GM21360 (cell line): ENCODE measurements around the gene EPHX1.
"Not testable (repeated sequence)": the region's sequence is repeated elsewhere in the genome, so short reads cannot be mapped to it uniquely, and the experiment has no call there.

Experiments
- ATAC-seq: cut with Tn5 transposase; IDR thresholded peaks from one replicate; pipeline ENCODE4 v1.9.1; 2021; ENCODE audit warnings: mild to moderate bottlenecking, moderate library complexity; ENCODE audit not compliant: unreplicated experiment

The EPHX1 gene

DNA sequence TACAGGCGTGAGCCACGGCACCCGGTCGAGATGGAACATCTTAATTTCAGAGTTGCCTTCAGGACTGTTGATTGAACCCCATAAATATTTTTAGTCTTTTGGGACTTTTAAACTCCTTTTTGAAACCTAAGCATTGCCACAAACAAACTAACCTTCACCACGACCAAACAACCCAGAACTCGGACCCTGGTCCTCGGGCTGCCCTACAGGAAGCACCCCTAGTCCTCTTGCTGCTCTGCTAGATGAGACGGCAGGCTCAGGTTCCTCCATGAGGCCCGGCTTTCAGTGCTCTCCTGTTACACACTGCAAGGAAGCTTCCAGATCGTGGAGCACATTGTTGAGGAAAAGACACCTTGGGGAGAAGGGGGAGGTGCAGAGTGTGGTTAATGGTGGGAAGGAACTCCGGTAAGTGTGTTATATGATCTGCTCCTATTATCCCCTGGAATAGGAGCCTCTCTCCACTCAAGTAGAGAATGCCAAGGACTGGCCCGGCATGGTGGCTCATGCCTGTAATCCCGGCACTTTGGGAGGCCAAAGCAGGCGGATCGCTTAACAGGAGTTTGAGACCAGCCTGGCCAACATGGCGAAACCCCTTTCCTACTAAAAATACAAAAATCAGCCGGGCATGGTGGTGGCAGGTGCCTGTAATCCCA lies 5.7 kb downstream of the EPHX1 start:
- ATAC-seq, result no peak

DNA sequence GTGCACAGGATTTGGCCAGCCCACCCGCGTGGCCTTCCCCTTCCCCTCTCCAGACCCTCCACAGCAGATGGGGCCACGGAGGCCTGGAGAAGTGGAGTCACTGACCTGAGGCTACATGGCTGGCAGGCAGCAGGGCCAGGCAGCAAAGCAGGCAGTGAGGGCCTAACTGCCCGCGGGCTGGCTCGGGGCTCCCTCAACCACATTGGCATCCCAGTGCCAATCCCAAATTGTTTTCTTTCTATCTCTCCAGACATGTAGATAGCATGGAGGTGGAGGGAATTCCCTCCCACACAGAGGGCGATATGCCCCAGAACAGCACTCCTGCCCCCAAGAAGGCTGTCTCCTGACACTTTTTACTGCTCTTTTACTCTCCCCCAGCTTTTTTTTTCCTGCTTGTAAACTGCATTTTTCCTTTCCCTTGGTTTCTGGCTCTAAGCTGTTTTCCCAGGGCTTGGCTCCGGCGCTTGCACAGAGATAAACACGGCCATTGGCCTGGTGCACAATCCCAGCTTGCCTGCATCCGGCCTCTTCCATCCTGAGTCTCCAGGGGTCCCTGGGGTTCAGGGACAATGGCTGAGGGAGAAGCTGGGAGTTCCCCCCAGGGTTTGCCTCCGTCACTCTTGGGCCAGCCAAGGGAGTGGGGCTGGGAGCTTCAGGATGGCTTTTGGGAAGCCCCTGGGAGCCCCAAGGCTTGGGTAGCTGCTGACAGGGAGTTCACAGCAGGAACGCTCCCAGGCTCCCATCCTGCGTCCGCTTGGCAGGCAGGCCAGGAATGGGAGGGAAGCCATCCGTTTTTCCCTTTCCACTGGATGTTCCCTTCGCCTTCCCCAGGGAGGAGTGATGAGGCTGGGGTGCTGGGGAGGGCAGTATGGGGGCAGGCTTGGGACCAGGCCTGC lies 7.0 kb downstream of the EPHX1 start:
- ATAC-seq, result no peak

DNA sequence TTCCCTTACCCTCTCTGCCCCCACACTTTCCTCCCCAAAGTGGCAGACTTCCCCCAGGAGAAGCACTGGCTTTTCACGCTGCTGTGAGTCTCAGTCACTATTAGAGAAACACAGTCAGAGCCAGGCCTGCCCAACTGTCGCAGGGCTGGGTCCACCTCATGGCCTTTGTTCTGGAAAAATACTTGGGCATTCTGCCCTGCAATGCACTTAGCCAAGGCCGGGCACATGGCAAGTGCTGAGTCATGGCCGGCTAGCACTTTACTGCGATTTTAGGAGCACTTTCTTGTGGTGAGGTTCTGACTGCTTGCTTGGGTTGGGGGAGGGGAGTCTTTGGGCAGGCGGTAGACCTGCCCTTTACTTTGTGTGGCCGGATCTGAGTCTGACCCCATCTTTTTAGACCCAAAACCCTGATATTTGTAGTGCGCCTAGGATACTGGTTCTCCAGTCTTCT lies 7.7 kb downstream of the EPHX1 start:
- ATAC-seq, result no peak

DNA sequence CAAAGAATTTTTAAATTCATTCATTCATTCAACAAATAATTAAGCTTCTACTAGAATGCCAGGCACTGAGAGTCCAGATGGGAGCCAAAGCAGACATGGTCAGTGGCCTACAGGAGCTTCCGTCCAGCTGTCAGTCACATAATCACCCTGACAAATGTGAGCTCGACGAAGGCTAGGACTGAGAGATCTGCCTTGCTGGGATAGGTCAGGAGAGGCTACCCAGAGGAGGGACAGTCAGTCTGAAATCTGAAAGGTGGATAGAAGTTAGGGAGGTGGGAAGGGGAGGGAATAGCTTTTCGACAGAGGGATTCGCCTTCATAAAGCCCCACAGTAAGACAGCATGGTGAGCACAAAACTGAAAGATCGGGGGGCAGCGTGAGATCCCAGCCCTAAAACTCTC lies 8.3 kb downstream of the EPHX1 start:
- ATAC-seq, result no peak

DNA sequence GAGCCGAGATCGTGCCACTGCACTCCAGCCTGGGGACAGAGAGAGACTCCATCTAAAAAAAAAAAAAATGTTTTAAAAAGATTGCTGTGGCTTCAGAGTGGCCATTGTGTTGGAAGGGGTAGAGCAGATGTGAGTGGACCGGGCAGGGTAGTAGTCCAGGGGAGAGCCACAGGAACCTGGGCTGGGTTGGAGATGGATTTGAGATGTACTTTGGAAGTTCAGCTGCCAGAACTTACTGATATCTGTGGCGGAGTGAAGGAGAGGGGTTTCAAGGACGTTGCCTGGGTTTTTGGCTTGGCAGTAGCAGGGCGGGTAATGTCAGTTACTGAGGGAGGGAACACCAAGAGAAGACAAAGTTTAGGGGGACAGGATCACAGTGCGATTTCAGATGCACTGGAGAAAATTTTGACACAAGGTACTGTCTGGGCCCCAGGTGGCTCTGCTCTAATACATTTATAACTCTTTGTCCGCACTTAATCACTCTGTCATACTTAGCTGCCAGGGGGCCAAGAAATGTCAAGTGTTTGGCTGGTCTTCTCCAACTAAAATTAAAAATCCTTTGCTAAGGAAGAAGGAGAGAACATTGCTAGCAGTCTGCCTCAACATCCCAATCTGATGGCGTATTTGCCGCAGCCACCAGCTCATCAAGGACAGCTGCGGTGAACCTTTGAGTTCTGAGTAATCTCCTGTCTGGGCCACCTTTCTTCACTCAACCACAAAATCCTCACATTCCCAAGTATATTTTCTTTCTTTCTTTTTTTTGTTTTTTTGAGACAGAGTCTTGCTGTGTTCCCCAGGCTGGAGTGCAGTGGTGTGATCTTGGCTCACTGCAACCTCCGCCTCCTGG lies 9.6 kb downstream of the EPHX1 start:
- ATAC-seq, result no peak

DNA sequence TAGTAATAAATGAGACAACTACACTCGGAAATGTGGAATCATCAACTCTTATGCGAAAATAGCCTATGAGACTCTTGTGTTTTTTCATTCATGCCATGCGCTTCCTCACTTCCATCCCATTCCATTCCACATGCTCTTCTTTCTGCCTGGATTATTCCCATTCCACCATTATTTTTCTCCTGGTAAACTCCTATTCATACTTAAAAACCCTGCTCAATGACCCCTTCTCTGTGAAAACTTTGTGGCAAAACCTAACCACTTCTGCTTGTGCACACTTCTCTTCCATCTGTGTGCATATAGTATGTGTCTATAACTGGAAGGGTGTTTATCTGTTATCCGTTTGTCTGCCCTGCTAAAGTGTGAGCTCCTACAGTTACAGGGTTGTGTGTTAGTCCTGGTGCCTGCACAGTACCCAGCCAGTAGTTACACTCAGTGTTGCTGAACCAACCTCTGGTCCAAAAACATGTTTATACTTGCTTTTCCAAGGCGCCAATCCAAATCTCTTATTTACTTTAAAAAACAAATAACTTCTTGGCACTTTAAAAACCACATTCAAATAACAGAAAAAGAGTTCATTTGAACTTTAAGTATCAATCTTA lies 10.7 kb downstream of the EPHX1 start:
- no peak for ATAC-seq

DNA sequence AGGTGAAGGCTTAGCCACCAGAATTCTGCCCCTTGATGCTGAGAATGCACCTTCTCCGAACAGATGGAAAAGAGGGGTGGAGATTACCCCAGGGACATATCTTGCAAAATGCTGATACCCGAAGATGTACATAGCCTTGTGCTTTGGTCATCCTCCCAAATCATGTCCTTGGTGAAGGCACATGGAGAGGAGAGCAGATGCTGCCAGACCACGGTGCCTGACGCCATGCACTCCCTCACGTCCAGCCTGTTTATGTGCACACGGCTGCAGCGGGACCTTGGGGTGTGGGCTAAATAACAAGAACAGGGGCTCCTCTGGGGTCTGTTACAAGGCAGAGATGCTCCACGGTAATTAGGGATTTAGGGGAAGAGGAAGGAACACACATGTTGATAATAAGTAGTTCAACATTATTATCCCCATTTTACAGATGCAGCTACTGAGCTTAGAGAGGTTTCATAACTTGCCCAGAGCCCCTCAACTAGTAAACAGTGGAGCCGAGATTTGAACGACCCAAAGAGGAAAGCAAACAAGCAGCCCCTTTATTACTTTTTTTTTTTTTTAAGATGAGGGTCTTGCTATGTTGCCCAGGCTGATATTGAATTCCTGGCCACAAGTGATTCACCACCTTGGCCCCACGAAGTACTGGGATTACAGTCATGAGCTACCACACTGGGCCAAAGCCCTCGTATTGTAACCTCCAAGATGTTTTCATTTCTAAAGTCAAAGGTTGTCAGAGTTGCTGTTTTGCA lies 12.9 kb downstream of the EPHX1 start:
- ATAC-seq, result no peak

DNA sequence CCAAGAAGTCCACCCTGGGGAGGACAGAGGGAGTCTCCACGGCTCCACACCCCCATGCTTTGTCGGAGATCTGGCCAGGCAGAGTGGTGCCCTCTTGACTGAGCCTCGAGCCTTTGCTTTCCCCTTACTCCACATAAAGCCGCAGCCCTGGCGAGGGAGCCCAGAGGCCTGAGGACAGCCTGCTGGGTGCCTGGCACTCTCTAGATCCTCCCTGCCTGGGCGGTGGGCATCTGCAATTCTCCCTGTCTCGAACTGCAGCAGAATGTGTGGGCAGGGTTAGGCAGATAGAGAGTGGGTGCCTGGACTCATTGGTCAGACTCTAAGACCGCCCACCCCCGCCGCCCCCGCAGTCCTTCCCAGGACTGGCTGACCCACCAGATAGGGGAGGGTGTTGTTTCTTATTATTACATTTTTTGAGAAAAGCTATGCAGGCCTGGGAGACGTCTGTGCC lies 13.9 kb downstream of the EPHX1 start:
- ATAC-seq, result no peak

DNA sequence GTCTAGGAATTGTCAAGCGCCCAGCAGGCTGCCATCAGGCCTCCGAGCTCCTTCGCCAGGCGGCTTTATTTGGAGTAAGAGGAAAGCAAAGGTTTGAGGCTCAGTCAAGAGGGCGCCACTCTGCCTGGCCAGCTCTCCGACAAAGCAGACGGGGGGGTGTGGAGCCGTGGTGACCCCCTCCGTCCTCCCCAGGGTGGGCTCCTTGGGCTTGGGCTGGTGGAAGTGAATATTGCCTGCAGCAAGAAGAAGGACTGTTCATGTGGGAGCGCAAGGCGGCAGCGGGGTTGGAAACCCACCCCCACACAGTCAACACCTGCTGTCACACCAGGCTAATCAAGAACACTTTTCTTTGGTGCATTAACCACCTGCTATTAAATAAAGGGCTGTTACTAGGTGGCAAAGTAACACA lies 14.6 kb downstream of the EPHX1 start:
- ATAC-seq, result no peak

DNA sequence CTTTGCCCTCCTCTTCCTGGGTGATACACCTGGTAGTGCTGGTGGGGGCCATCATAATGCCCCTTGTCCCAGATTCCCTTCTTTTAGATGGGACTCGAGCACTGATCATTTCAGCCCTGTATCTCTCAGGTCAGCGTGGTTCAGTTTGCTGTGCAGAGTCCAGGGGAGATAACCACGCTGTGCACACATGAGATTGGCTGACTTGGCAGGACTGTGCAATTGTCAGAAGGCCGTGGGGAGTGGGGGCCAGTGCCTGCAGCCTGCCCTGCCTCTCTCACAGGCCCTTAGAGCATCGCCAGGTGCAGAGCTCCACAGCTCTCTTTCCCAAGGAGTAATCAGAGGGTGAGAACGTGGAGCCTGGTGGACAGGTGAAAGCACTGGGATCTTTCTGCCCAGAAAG lies 15.2 kb downstream of the EPHX1 start:
- no peak for ATAC-seq

DNA sequence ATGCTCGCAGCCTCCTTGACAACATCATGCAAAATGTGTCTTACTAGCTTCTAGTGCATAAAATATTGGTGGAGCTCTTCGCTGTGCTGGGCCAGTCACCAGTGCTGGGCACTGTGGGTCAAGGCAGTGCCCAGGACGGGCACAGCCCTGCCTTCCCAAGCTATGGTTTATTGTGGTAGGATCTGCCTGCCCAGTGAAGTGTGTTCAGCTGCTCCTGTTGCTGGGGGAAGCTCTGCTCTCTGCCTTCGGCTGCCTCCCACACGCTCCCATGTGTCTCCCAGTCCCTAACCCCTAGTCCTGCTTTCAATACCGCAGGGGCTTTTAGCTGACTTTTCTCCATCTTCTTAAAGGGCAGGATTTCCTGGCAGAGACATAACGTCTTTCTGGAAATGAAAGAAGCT lies 15.7 kb downstream of the EPHX1 start:
- ATAC-seq, result no peak

DNA sequence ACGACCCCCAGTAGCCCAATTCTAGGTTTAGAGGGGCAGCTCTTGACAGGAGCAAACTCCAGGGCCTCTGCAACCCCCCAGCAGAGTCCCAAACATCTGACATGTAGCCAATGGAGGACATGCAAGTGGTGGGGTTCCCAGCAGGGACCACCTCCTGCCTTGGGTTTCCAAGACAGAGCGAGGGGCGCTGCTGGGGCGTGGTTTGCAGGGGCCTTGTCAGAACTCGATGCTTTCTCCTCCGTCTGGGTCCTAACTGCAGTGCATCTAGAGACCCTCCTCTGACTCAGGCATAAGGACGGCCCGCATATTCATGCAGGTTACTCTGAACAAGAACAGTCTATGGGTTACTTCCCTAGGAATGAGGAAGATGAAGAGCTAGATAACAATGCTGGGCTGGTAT lies 17.2 kb downstream of the EPHX1 start:
- no peak for ATAC-seq

DNA sequence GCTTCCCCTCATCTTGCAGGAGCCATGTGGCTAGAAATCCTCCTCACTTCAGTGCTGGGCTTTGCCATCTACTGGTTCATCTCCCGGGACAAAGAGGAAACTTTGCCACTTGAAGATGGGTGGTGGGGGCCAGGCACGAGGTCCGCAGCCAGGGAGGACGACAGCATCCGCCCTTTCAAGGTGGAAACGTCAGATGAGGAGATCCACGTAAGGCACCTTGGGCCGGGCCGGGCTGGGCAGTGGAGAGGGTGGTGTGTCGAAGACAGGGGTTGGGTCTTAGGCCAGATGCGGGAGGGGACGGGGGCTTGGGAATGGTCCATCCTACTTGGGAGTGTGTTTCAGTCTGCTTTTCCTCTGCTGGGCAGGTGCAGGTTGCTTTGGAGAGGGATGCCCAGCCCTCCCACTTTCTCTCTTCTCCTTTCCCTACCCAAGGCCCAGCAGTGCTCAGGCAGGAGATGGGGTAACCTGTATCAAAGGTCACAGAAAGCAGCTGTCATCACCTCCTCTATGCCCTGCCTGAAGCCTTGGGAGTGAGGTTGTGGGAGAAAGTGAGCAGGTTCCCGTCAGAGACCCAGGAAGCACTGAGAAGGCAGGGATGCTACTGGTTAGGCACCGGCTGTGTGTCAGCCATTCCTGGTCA lies 18.9 kb downstream of the EPHX1 start:
- ATAC-seq, result no peak

DNA sequence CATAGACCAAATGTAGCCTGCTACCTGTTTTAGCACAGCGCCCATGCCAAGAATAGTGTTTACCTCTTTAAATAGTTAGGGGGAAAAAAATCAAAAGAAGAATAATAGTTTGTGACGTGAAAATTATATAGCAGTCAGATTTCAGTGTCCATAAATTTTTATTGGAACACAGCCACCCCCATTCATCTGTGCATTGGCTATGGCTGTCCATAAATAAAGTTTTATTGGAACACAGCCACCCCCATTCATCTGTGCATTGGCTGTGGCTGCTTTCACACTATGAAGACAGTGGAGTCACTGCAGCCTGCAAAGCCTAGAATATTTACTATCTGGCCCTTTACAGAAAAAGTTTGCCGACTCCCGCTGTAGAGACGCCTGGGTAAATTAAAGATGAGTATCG lies 20.9 kb downstream of the EPHX1 start:
- no peak for ATAC-seq

DNA sequence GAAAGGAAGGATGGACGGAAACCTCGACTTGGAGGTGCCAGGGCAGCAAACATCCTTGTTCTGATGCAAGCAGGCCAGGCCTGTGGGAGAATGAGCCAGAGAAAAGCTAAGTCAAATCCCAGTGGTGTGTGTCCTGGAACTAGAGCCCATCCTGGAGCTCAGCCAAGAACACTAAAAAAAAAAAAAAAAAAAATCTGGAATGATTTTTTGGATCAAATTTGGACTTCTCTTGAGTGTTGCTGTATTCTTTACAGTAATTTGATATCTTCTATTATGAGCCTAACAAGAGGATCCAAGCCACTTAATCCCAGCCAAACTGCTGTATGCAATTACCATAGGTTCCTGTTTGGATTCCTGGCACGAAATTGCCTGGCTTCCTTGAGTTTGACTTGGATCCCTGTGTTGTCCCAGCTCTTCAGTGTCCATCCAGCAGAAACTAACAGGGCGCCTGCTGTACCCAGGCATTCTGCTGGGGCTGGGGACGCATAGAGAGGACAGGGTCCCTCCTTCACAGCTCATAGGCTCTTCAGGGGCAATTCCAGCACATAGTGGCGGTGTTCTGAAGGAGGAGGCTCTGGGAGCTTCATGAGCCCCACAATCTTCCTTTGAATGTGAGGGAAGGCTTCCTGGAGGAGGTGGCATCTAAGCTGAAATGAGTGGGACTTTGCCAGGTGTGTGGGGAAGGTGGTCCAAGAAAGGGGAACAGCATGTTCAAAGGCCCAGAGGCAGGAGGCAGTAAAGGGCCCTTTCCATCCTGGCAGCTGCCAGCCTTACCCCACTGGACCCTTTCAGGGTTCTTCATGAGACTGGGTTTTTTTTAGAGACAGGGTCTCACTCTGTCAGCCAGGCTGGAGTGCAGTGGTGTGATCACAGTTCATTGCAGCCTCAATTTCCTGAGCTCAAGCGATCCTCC lies 24.7 kb downstream of the EPHX1 start:
- no peak for ATAC-seq

DNA sequence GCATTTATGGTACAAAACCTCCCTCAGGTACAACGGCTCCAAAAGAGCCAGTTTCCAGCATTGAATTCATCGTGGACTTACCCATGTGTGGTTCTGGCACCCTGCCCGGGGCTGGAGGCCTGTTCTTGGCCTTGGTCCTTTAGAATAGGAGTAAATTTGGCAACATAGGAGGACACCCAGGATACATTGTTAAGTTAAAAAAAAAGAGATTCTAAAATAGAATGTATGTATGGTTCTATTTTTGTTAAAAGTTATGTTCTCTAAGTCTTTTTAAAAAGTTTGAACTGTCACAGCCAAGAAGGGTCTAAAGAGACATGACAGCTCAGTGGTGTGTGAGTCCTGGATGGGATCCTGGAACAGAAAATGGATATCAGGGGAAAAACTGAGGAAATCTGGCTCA lies 25.9 kb downstream of the EPHX1 start:
- no peak for ATAC-seq

DNA sequence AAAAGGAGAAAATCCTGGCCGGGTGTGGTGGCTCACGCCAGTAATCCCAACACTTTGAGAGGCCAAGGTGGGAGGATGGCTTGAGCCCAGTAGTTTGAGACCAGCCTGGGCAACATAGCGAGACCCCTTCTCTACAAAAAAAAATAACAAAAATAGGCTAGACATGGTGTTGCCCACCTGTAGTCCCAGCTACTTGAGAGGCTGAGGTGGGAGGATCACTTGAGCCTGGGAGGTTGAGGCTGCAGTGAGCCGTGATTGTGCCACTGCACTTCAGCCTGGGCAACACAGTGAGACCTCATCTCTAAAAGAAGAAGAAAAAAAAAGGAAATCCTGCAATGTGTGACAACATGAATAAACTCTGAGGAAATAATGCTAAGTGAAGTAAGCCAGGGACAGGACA lies 26.4 kb downstream of the EPHX1 start:
- not testable (repeated sequence) for ATAC-seq

DNA sequence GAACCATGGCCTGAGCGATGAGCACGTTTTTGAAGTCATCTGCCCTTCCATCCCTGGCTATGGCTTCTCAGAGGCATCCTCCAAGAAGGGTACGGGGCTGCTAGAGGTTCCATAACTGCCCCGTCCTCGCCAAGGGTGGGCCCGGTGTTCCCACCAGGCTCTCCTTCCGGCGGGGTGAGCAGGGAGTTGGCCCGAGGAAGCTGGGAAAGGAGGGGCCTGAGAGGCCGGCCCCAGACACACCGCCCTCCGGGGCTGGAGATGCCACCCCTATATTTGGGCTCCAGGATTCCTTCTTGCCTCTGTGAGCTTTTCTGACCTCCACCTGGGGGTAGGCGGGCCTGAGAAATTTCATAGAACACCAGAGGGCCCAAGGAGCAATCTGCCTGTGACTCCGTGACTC lies 28.9 kb downstream of the EPHX1 start:
- ATAC-seq, result no peak

DNA sequence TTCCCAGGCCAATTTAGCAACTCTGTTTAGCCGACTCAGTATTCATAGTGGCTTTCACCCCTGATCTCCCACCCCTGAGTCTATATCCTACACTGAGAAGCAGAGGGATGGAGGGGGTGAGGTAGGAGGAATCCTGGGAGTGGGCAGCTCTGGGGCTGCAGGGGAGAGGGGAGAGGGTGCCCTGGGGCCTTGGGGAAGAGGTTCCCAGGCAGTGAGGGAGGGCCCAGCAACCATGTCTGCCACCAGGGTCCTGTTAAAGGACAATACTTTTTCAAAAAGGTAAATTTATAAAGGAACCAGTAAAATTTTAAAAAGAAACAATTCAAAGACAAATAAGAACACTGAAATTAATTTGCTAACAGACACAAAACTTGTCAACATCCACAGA lies 30.3 kb downstream of the EPHX1 start:
- ATAC-seq, result no peak
